Effector memory CD4-positive, alpha-beta T cell (primary cell): ENCODE results near the gene NOX4.

Experiments
- DNase-seq, 3 donors: peaks; one replicate each; pipeline ENCODE4 v3.0.0-alpha.2; 2020
- H3K27ac ChIP-seq: 2 replicates; pipeline ENCODE4 v1.7.0; 2013; ENCODE audit warnings: mild to moderate bottlenecking, low read length, moderate library complexity; ENCODE audit not compliant: insufficient read depth, poor library complexity, severe bottlenecking
- H3K27me3 ChIP-seq: replicated peaks from 2 replicates; pipeline ENCODE4 v1.7.0; 2013; ENCODE audit warnings: mild to moderate bottlenecking, low read length; ENCODE audit not compliant: insufficient read depth, control insufficient read depth, poor library complexity, severe bottlenecking
- H3K36me3 ChIP-seq: 2 replicates; pipeline ENCODE4 v1.7.0; 2013; ENCODE audit warnings: mild to moderate bottlenecking, low read length, moderate library complexity; ENCODE audit not compliant: control insufficient read depth, insufficient read depth
- H3K4me1 ChIP-seq: 2 replicates; pipeline ENCODE4 v1.7.0; 2013; ENCODE audit warnings: low read length, mild to moderate bottlenecking; ENCODE audit not compliant: control insufficient read depth, insufficient read depth, poor library complexity, severe bottlenecking
- H3K4me3 ChIP-seq: 2 replicates; pipeline ENCODE4 v1.7.0; 2013; ENCODE audit warnings: low read length, low read depth, mild to moderate bottlenecking; ENCODE audit not compliant: insufficient read depth, poor library complexity, severe bottlenecking
- H3K9me3 ChIP-seq: 2 replicates; pipeline ENCODE4 v1.7.0; 2013; ENCODE audit warnings: mild to moderate bottlenecking, low read length, moderate library complexity; ENCODE audit not compliant: control insufficient read depth

Gene NOX4

GRCh38 chr11:89504270-89504669 lies 13.1 kb upstream of the NOX4 start:
- H3K36me3 ChIP-seq, result no peaks in the 10 kb centered on the region
- DNase-seq, result no peak

DNA sequence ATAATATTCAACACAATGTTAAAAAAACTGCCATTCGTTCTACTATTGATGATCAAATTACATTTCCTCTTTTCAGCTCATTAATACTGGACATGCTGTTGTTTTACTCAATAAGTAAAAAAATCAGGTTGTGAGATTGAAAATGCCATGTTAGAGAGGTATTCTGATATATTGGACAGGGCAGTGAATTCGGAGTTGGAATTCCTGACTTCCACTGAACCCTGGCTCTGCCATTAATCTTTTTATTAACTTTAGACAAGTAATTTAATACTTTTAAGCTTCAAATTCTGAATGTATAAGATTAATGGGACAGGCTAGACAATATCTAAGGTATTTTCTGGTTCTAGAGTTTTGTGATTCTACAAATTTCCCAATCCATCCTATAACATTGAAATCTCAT lies 12.2 kb upstream of the NOX4 start:
- no peak overlapping the region for H3K4me3 ChIP-seq
- no peaks in the 10 kb centered on the region for H3K27me3 ChIP-seq
- no peaks in the 10 kb centered on the region for H3K36me3 ChIP-seq
- H3K27ac ChIP-seq, result no peak overlapping the region
- no peaks in the 10 kb centered on the region for H3K4me1 ChIP-seq
- no peak for DNase-seq
- no peaks in the 10 kb centered on the region for H3K9me3 ChIP-seq

More at GRCh38 chr11:89504270-89504669, 13.1 kb upstream of the NOX4 start:
- H3K9me3 ChIP-seq, result no peaks in the 10 kb centered on the region
- H3K4me3 ChIP-seq, result no peak overlapping the region
- no peaks in the 10 kb centered on the region for H3K4me1 ChIP-seq
- no peaks in the 10 kb centered on the region for H3K27me3 ChIP-seq
- no peak overlapping the region for H3K27ac ChIP-seq

DNA sequence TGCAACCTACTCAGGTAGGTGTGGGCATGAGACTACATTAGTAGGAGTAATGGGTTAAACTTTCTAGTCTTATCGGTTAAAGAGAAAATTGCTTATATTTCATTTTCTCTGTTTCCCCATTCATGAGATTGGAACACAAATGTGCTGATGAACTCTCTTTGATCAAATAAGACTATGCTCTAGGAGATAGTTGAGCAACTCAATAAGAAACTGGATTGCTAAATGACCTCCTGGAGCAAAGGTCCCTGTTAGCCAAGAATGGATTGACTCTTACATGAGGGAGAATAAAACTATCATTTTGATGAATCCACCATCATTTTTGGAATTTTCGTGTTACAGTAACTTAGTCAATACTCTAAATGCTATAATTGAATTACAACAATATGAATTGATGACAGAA lies 11.1 kb upstream of the NOX4 start:
- DNase-seq, result no peak
- Histone ChIP-seq H3K4me1 (no peaks in the 10 kb centered on the region), H3K27me3 (no peaks in the 10 kb centered on the region), H3K27ac (no peak overlapping the region), H3K4me3 (no peak overlapping the region), H3K36me3 (no peaks in the 10 kb centered on the region), H3K9me3 (no peaks in the 10 kb centered on the region)

- no peaks in the 10 kb centered on the region for H3K4me1 ChIP-seq
- no peaks in the 10 kb centered on the region for H3K9me3 ChIP-seq
- H3K36me3 ChIP-seq, result no peaks in the 10 kb centered on the region
- H3K27me3 ChIP-seq, result no peaks in the 10 kb centered on the region
- no peak overlapping the region for H3K27ac ChIP-seq
- H3K4me3 ChIP-seq, result no peak overlapping the region
- DNase-seq, result no peak
These were observed 9.2 kb upstream of the NOX4 start for GRCh38 chr11:89500336-89500735.

- no peaks in the 10 kb centered on the region for H3K27me3 ChIP-seq
- no peak overlapping the region for H3K4me3 ChIP-seq
- no peaks in the 10 kb centered on the region for H3K9me3 ChIP-seq
- DNase-seq, result no peak
- H3K4me1 ChIP-seq, result no peaks in the 10 kb centered on the region
- H3K27ac ChIP-seq, result no peak overlapping the region
- H3K36me3 ChIP-seq, result no peaks in the 10 kb centered on the region
These were observed 7.8 kb upstream of the NOX4 start for GRCh38 chr11:89498845-89499448.

- H3K4me1 ChIP-seq, result no peaks in the 10 kb centered on the region
- no peaks in the 10 kb centered on the region for H3K9me3 ChIP-seq
- H3K27ac ChIP-seq, result no peak overlapping the region
- DNase-seq, result no peak
- no peak overlapping the region for H3K4me3 ChIP-seq
- no peaks in the 10 kb centered on the region for H3K36me3 ChIP-seq
- H3K27me3 ChIP-seq, result no peaks in the 10 kb centered on the region
These were observed 4.8 kb upstream of the NOX4 start for GRCh38 chr11:89495951-89496350.

DNA sequence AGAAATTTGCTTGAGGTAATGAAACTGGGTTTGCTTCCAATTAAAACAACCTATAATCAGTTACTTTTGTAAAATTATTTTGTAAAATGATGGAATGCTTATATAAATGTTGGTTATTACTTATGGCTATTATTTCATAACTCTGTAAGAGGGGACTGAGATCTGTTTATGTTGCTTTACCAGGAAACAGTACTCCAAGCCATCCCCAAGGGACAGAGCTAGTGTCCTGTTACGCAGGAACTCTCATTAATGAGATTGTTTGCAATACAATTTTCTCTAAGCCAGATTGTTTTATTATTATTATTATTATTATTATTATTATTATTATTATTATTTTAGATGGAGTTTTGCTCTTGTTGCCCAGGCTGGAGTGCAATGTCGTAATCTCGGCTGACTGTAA lies 2.3 kb upstream of the NOX4 start:
- H3K27ac ChIP-seq, result no peak overlapping the region
- no peaks in the 10 kb centered on the region for H3K4me1 ChIP-seq
- H3K27me3 ChIP-seq, result no peaks in the 10 kb centered on the region
- H3K9me3 ChIP-seq, result no peaks in the 10 kb centered on the region
- no peak for DNase-seq
- H3K4me3 ChIP-seq, result no peak overlapping the region
- H3K36me3 ChIP-seq, result no peaks in the 10 kb centered on the region

DNA sequence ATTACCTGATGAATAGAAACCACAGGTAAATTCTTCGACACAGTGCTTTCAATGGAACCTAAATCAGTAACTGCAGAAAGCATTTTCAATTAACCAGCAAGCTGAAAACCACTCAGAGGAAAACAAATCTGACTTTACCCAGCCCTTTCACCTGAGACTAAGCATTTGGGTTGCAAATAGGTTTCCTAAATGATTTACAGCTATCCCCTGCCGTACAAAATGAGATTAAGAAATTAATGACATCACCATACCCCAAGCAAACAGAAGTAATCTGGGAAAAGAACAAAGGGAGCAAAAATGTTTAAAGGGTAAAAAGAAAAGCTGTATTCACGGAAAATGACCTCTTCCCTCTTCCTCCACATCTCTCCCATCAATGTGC lies 584 bp downstream of the NOX4 start:
- Histone ChIP-seq H3K4me1 (no peaks in the 10 kb centered on the region), H3K36me3 (no peaks in the 10 kb centered on the region), H3K9me3 (no peaks in the 10 kb centered on the region), H3K27ac (no peak overlapping the region), H3K4me3 (no peak overlapping the region), H3K27me3 (no peaks in the 10 kb centered on the region)
- DNase-seq, result no peak

- H3K27me3 ChIP-seq, result no peaks in the 10 kb centered on the region
- no peak for DNase-seq
- no peak overlapping the region for H3K4me3 ChIP-seq
- no peaks in the 10 kb centered on the region for H3K4me1 ChIP-seq
- H3K9me3 ChIP-seq, result no peaks in the 10 kb centered on the region
- H3K36me3 ChIP-seq, result no peaks in the 10 kb centered on the region
- H3K27ac ChIP-seq, result no peak overlapping the region
These were observed 1.2 kb downstream of the NOX4 start for GRCh38 chr11:89489930-89490329.

DNA sequence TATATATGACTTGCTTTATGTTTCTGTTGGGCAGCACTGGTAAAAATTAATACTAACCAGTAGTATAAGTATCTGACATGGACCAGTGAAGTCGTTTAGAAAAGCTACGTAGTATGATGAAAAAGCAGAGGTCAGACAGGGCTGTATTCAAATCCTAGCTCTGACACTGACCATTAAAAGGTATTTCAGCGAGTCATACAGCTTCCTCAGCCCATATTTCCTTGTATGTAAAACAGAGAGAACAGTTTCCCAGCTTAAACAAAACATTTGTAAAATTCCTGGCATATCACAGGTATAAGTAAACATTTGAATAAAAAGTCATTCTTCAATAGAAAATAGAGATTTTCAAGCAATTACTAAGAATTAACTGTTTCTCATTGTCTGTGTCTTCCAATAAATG lies 4.2 kb downstream of the NOX4 start:
- no peaks in the 10 kb centered on the region for H3K9me3 ChIP-seq
- H3K27ac ChIP-seq, result no peak overlapping the region
- H3K4me1 ChIP-seq, result no peaks in the 10 kb centered on the region
- H3K4me3 ChIP-seq, result no peak overlapping the region
- H3K27me3 ChIP-seq, result no peaks in the 10 kb centered on the region
- no peak for DNase-seq
- no peaks in the 10 kb centered on the region for H3K36me3 ChIP-seq

GRCh38 chr11:89484896-89485295 lies 6.3 kb downstream of the NOX4 start:
- Histone ChIP-seq H3K9me3 (no peaks in the 10 kb centered on the region), H3K4me3 (no peak overlapping the region)

More at GRCh38 chr11:89484896-89485295, 6.3 kb downstream of the NOX4 start:
- no peak for DNase-seq
- no peaks in the 10 kb centered on the region for H3K4me1 ChIP-seq
- no peaks in the 10 kb centered on the region for H3K27me3 ChIP-seq
- no peaks in the 10 kb centered on the region for H3K36me3 ChIP-seq
- H3K27ac ChIP-seq, result no peak overlapping the region
